H1 (cell line): ENCODE results near the gene EIF4E2. TPM values are rescaled to one million over a fixed set of nuclear protein-coding genes. Genes with fewer than 3 reads are reported as not detected.

Experiments
- CTCF ChIP-seq, 3 experiments: IDR thresholded peaks; 1 replicate in 2 of 3; 2 replicates in 1 of 3; pipeline versions ENCODE4 v1.5.1 to v1.6.1; 2011; ENCODE audit warnings: low read length in 3 of 3, mild to moderate bottlenecking in 3 of 3, inconsistent platforms in 2 of 3, low read depth in 1 of 3, moderate library complexity in 1 of 3; ENCODE audit not compliant: insufficient read depth in 1 of 3; ENCODE audit errors: control extremely low read depth in 1 of 3
- GABPA ChIP-seq: IDR thresholded peaks from 2 replicates; pipeline ENCODE4 v1.6.1; 2011; ENCODE audit warnings: mild to moderate bottlenecking, low read length, moderate library complexity, borderline replicate concordance; ENCODE audit not compliant: insufficient read depth
- KDM4A ChIP-seq: IDR thresholded peaks from one replicate; pipeline ENCODE4 v1.7.1; 2012; ENCODE audit warnings: low read depth, mild to moderate bottlenecking, moderate library complexity, low read length, inconsistent platforms; ENCODE audit not compliant: severe bottlenecking
- SP2 ChIP-seq: IDR thresholded peaks from 2 replicates; pipeline ENCODE4 v1.6.1; 2012; ENCODE audit warnings: mild to moderate bottlenecking, low read length, inconsistent platforms
- polyA plus RNA-seq, 7 experiments: library from polyadenylated mRNA; depleted of rRNA in 3 of 7; stranded (reverse) in 5 of 7; unstranded in 2 of 7; fragments of >200 nt in 5 of 7; fragments of 200-250 nt in 2 of 7; gene quantifications; 1 replicate in 5 of 7; 2 replicates in 1 of 7; 4 replicates in 1 of 7; pipeline versions ENCODE4 v1.2.1 to v1.2.3, GENCODE V29; 2011 to 2013; ENCODE audit warnings: missing spikeins in 2 of 7, mixed read lengths in 2 of 7
- total RNA-seq: library from RNA; stranded (reverse); fragmentation: NEBNext Ultra II Directional; extraction: Animal tissue kit (Norgen Biotek cat#: 25700); gene quantifications from 2 replicates; pipeline ENCODE4 v1.2.1, GENCODE V29; 2021

The EIF4E2 gene
- total and polyA plus RNA-seq, 2 of the 8 experiments (the other 6 are each of a cell fraction or from before 2014, with no cell fraction given): 39.4 to 114 TPM

GRCh38 chr2:232521959-232522622, 28.4 kb upstream of the EIF4E2 start (continued):
- TF ChIP-seq GABPA (peak; percentile 21; the same call in 1 of the 2 replicates), SP2 (no peak), CTCF (IDR thresholded peaks at IDR 0.05; ENCODE audit: control extremely low read depth in 1 of 3, insufficient read depth in 1 of 3, low read depth in 1 of 3, low read length in 3 of 3) (peak in 2 of 3 experiments; percentile 56 to 88; a peak in 3 of 4 replicates), KDM4A (peak; percentile 66)
